Fibroblast of mammary gland (primary cell): Measurements from ENCODE around the gene BMAL1.

ENCODE experiments used
- DNase-seq: peaks from one replicate; pipeline ENCODE4 v3.0.0-alpha.2; 2010; ENCODE audit warnings: low read depth
- H3K4me3 ChIP-seq: 2 replicates; pipeline ENCODE4 v1.5.1; 2011; ENCODE audit warnings: low read depth, mild to moderate bottlenecking, low read length, moderate library complexity; ENCODE audit not compliant: control insufficient read depth
- TF ChIP-seq, protein P1 (sequence below): conservative IDR thresholded peaks from 2 replicates; pipeline ENCODE4 v1.5.1; 2011; ENCODE audit warnings: low read depth, low read length, inconsistent platforms; ENCODE audit not compliant: control insufficient read depth, insufficient read depth

BMAL1 gene

DNA sequence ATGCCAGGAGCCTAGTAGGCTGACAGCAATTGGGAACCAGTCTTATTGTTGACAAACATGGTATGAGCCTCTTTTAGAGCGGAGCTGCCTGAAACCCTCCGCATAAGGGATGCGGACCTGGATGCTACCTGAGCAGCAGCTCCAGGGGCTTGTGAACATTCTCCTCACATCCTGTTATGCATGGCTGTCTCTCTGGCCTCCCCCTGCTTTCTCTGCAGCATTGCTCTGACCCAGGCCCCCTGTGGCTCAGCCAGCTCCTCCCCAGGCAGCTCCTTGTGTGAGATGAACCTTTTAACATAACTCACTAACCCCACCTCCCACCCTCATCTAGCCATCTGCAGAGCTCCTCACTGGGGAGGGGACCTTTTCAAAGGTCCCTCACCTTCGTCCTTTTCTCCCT, 6.0 kb downstream of the BMAL1 start:
- no peak for DNase-seq
- TF ChIP-seq, protein P1, sequence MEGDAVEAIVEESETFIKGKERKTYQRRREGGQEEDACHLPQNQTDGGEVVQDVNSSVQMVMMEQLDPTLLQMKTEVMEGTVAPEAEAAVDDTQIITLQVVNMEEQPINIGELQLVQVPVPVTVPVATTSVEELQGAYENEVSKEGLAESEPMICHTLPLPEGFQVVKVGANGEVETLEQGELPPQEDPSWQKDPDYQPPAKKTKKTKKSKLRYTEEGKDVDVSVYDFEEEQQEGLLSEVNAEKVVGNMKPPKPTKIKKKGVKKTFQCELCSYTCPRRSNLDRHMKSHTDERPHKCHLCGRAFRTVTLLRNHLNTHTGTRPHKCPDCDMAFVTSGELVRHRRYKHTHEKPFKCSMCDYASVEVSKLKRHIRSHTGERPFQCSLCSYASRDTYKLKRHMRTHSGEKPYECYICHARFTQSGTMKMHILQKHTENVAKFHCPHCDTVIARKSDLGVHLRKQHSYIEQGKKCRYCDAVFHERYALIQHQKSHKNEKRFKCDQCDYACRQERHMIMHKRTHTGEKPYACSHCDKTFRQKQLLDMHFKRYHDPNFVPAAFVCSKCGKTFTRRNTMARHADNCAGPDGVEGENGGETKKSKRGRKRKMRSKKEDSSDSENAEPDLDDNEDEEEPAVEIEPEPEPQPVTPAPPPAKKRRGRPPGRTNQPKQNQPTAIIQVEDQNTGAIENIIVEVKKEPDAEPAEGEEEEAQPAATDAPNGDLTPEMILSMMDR: no peak
- no peak overlapping the region for H3K4me3 ChIP-seq

DNA sequence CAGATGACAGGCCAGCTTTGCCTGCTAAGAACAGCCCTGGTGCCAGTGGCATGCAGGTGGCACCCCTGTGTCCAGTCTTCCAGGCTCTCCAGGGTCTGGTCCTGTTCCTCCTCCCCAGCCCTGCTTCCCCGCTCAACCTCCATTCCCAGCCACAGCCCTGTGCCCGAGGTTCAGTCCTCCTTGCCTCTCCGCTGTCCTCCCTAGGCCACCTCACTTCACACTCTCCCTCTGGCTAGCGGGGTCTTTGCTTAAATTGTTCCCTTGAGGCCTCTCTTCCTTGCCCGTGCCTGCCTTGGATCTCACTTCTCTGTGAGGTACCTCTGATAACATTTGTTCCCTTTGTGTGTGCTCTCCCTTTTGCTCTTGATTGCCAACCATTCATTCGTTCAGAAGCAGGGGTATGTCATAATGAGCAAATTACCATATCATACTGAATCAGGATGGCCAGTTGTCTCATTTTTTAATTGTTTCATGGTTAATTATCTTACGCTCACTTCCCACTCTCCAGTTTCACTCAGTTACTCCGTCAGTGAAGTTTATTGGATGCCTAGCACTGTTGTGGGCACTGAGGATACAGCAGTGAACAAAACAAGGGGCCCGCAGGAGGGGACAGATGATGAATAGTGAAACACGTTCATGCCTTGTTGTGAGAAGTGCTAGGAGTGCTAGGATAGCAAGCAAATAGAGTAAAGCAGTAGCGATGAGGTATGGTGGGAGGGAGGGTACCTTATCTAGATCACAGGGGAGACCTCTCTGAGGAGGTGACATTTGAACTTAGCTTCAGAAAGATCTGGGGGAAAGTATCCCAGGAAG, 7.4 kb downstream of the BMAL1 start:
- DNase-seq: no peak

DNA sequence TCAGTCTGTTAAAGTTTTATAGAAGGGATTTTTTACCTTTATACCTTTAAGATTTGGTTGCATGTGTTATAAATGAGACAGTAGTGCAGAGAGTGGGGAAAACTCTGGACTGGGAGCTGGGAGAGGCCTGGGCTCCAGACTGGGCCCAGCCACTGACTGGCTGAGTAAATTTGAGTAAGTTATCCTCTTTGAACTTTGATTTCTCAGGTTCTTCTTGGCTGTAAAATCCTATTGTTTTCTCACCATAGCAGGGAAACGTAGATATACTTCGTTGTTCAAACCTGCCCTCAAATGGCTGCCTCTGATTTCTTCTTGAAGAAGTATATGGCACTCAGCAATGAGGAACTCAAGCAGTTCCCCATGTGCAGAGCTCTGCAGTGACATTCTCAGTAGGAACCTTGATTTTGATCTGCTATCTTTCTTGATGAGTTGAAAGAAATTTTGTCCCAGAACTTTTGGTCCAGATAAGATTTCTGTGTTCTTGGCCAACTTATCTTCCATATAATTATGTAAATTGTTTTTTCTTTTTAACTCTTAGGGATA, 8.8 kb downstream of the BMAL1 start:
- DNase-seq: no peak
- TF ChIP-seq, protein P1: no peak
- H3K4me3 ChIP-seq: no peak overlapping the region

More for the DNA sequence above, 7.4 kb downstream of the BMAL1 start:
- TF ChIP-seq, protein P1: no peak
- no peak overlapping the region for H3K4me3 ChIP-seq

- TF ChIP-seq, protein P1: no peak
- no peak overlapping the region for H3K4me3 ChIP-seq
- no peak for DNase-seq
Measured at GRCh38 chr11:13287036-13287435, 9.4 kb downstream of the BMAL1 start.

GRCh38 chr11:13287681-13288080, 10.1 kb downstream of the BMAL1 start:
- H3K4me3 ChIP-seq: no peak overlapping the region
- no peak for DNase-seq
- TF ChIP-seq, protein P1: no peak

DNA sequence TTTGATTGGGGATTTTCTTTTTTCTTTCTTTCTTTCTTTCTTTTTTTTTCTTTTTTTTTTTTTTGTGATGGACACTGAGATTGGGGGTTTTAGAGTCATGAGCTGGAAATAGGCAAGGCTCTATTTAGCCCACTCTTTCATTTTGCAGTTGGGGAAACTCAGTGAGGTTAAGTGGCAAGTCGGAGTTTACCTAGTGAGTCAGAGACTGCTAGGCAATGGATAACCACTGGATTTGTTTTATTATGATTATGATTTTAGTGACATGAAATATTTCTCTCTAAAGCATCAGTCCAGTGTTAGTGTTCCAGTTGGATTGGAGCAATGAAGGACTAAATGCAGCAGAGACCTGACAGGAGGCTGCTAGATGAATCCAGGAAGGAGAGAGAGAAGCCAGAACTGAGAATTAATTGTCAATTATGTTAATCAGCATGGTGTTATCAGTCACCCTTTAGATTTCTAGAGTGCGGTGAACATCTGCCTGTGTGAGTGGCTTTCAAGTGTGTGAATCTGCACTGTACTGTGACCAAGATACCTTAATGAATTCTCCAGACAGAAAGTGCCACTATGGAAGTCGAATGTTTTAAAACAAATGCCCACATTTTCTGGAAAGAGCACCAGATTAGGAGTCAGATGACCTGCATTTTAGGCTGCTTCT, 10.9 kb downstream of the BMAL1 start:
- peak; percentile 41 for DNase-seq
- TF ChIP-seq, protein P1: no peak
- H3K4me3 ChIP-seq: no peak overlapping the region
